Transverse colon (tissue), 3 donors: ENCODE data around the gene GPC5.

Source experiments
- POLR2A ChIP-seq: fragments of 450-650 bp; IDR thresholded peaks from one replicate; pipeline ENCODE4 v1.6.1; 2016; ENCODE audit warnings: antibody characterized with exemption, mild to moderate bottlenecking, moderate library complexity
- TF ChIP-seq, protein P1 (sequence below), 5 experiments: fragments of 200-600 bp in 3 of 5; fragments of 450-650 bp in 2 of 5; sonication (generic) in 3 of 5; IDR thresholded peaks; 1 replicate in 2 of 5; 2 replicates in 3 of 5; pipeline ENCODE4 v1.5.1; 2016 to 2017; ENCODE audit warnings: antibody characterized with exemption in 5 of 5, inconsistent platforms in 3 of 5, mild to moderate bottlenecking in 2 of 5, moderate library complexity in 1 of 5

GRCh38 chr13:91825516-91825915 is 427.1 kb downstream of the GPC5 start:
- TF ChIP-seq, protein P1, sequence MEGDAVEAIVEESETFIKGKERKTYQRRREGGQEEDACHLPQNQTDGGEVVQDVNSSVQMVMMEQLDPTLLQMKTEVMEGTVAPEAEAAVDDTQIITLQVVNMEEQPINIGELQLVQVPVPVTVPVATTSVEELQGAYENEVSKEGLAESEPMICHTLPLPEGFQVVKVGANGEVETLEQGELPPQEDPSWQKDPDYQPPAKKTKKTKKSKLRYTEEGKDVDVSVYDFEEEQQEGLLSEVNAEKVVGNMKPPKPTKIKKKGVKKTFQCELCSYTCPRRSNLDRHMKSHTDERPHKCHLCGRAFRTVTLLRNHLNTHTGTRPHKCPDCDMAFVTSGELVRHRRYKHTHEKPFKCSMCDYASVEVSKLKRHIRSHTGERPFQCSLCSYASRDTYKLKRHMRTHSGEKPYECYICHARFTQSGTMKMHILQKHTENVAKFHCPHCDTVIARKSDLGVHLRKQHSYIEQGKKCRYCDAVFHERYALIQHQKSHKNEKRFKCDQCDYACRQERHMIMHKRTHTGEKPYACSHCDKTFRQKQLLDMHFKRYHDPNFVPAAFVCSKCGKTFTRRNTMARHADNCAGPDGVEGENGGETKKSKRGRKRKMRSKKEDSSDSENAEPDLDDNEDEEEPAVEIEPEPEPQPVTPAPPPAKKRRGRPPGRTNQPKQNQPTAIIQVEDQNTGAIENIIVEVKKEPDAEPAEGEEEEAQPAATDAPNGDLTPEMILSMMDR (IDR thresholded peaks at IDR 0.05): no peak
- TF ChIP-seq POLR2A: no peak
